Midbrain (tissue), 1 donor: ENCODE measurements around the gene MMP1.
"Not testable (repeated sequence)": the region's sequence is repeated elsewhere in the genome, so short reads cannot be mapped to it uniquely, and the experiment has no call there.

Experiments
- DNase-seq: peaks from one replicate; lab custom pipeline; 2025; lab: John Stamatoyannopoulos, UW

Gene MMP1

DNA sequence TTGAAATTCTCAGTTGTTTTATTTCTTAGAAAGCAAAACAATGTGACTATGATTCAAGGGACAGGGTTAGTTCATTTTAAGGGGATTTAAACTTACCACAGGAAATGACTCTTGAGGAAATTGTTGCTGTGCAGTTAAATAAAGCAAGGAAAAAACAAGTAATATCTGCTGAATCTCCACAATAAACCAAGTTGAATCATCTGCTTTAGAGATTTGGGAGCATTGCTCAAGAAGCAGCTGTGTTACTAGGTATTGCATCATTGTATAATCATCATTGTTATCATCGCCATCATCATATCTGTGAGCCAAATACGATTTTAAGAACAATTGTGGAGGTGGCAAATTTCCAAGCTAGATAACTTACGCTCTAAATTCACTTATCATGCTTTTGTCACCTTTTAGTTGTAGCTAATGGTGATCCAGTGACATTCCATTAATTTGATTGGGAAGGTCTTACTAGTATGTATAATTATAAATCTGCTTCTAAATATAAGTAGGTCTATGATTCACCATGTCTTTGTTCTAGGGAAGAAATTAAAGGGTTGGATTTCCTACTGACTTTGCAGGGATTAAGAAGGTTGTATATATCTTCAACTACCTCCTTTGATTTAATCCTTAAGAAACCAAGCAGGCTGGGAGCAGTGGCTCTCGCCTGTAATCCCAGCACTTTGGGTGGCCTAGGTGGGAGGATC, 37.5 kb downstream of the MMP1 start:
- no peak for DNase-seq

DNA sequence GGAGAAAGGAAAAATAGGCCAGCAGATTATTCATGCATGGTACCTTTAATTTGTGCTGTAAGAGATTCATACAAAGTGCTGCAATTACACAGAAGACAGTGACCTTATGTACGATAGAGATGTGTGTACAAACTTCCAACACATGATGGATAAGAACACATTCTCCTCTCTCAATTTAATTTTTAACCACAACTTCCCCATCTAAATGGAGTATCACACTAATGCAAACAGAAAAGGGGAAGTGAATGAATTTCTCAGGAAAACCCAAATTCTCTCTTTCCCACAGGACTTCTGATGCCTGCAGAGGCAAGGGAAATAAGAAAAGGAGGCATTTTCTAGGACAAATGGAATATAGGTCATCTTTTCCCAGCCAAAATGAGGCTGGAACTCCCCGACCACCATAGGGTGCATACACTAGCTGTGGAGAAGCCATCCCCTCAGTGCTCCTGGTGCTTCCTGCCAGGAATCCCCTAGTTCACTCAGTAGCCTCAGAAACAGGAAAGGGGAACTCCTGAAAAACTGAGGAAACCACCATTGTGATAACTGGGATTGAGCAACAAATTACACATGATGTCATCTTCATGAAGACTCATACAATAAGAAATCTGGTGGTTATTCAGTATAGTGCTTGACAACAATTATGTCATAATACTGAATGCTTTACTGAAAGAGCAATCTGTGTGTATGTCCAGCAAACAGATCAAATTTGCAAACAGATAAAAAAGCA, 40.0 kb downstream of the MMP1 start:
- no peak for DNase-seq

- no peak for DNase-seq
Observed at GRCh38 chr11:102753267-102753666, 44.7 kb downstream of the MMP1 start.

- DNase-seq: no peak
Observed at GRCh38 chr11:102751673-102752072, 46.3 kb downstream of the MMP1 start.

- no peak for DNase-seq
Observed at GRCh38 chr11:102749101-102749722, 48.7 kb downstream of the MMP1 start.

DNA sequence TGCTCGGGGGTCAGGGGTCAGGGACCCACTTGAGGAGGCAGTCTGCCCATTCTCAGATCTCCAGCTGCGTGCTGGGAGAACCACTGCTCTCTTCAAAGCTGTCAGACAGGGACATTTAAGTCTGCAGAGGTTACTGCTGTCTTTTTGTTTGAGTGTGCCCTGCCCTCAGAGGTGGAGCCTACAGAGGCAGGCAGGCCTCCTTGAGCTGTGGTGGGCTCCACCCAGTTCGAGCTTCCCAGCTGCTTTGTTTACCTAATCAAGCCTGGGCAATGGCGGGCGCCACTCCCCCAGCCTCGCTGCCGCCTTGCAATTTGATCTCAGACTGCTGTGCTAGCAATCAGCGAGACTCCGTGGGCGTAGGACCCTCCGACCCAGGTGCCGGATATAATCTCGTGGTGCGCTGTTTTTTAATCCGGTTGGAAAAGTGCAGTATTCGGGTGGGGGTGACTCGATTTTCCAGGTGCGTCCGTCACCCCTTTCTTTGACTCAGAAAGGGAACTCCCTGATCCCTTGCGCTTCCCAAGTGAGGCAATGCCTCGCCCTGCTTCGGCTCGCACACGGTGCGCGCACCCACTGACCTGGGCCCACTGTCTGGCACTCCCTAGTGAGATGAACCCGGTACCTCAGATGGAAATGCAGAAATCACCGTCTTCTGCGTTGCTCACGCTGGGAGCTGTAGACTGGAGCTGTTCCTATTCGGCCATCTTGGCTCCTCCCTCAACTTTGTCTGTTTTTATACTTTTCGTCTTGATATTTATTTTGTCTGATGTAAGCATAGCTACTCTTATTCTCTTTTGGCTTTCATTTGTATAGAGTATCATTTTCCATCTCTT, 51.0 kb downstream of the MMP1 start:
- not testable (repeated sequence) for DNase-seq
